ENCODE results near the gene SLC17A2. TPM values are rescaled to one million over a fixed set of nuclear protein-coding genes. Genes with fewer than 3 reads are reported as not detected.
A peak's percentile ranks its signal among the peaks of the same experiment; 100 is the strongest.

SLC17A2 gene
- total RNA-seq, 4 donors from 2014 or later: not detected

DNA sequence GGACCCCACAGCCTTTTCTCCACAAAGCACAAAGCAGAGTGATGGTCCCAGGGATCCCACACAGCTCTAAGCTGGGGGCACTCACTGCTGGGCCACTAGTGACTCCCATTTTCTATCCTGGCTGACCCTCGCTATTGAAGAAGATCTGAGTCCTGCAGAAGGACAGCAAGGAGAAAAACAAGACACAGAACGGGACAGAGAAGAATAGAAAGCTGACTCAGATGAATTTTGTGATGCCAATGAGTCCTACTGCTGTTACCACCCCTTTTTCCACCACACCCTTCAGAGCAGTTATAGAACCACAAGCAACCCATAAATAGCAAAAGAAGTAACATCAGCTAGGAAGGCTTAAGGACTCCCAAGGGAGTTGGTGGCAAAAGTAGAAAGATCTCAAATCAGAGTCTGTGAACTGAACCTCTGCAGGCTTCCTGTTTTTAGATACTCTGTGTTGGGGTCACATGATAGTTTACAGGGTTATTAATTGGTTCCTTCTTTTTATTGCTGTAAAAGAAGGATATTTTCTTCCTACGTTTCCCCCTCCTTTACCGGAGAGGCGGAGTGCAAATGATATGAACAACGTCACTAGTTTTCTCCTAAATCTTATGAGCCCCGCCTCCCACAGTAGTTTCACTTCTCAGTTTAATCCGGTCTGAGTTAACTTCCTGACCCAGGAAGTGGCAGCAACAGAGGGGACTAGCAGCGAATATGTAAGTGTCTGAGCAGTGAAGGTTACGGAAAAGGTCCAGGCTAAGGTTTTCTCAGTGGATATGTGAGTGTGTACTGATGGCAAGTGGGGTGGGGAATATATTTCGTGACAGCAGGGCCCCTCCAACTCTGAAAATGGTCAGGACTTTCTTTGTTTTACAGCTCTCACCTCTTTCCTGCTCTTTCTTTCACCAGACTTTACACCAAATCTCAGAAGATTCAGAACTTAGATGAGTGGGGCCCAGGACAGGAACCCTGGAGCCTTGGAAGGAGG is 31.9 kb upstream of the SLC17A2 start, which contains the start of gene TRIM38:
TSS of gene TRIM38 (plus strand) at position 654 of the 979 bp plus-strand sequence. CDS start 3,721 bp downstream, outside the sequence.
- Histone ChIP-seq H3K36me3 (peaks cover 0 to 23% (median 0%) of the 10 kb centered on the region in 3 donors), H3K27me3 (no peaks in the 10 kb centered on the region), H3K9me3 (no peaks in the 10 kb centered on the region), H3K4me1 (peaks cover 0 to 34% (median 16%) of the 10 kb centered on the region in 4 donors), H3K4me3 (peak within 1 kb of the TSS; percentile 55 to 72 (median 62)), H3K27ac (peak within 1 kb of the TSS; percentile 82 to 93 (median 90))
- DNase-seq: peak in 2 of 3 donors; percentile 95
- TF ChIP-seq CTCF (IDR thresholded peaks at IDR 0.05): no peak
- TF ChIP-seq POLR2A (IDR thresholded peaks at IDR 0.05): peak; percentile 91 to 95

DNA sequence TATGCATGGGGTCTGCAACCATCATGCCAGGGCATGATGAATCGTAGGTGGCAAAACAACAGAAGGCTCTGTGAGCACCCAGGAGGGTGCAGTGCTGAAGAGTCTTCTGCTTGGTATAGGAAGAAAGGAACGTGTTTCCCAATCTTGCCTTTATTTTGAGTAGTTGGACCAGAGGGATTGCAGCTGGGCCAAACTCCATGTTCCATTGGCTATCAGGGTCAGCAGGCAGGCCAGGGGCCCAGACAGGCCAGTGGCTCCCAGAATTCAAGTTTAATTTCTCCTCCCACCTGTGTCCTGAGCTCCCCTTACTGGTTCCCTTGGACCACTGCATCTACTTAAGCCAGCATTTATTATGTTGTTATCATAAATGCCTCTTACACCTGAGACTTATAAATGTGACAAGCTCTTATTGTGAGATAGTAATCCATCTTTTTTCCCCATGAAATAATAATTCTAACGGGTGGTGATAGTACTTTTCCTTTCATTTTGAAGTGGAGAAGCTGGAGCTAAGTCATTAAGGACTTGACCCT is 31.2 kb upstream of the SLC17A2 start:
- H3K9me3 ChIP-seq: no peaks in the 10 kb centered on the region
- no peak for DNase-seq
- peaks cover 0 to 27% (median 13%) of the 10 kb centered on the region in 4 donors for H3K4me1 ChIP-seq
- peaks cover 0 to 20% (median 0%) of the 10 kb centered on the region in 3 donors for H3K36me3 ChIP-seq
- H3K4me3 ChIP-seq: peak overlapping the region; percentile 55 to 72 (median 62)
- TF ChIP-seq CTCF (IDR thresholded peaks at IDR 0.05) (no peak), POLR2A (IDR thresholded peaks at IDR 0.05) (no peak)
- peak overlapping the region; percentile 82 to 93 (median 90) for H3K27ac ChIP-seq
- H3K27me3 ChIP-seq: no peaks in the 10 kb centered on the region

- TF ChIP-seq CTCF (IDR thresholded peaks at IDR 0.05): no peak
- TF ChIP-seq POLR2A (IDR thresholded peaks at IDR 0.05): no peak
Observed at GRCh38 chr6:25960734-25961133, 30.2 kb upstream of the SLC17A2 start.

GRCh38 chr6:25959890-25960536 is 29.5 kb upstream of the SLC17A2 start:
- no peak for DNase-seq
- Histone ChIP-seq H3K9me3 (no peaks in the 10 kb centered on the region), H3K27me3 (no peaks in the 10 kb centered on the region), H3K4me3 (no peak overlapping the region), H3K36me3 (peaks cover 0 to 4% (median 0%) of the 10 kb centered on the region in 3 donors), H3K4me1 (peaks cover 0 to 20% (median 9%) of the 10 kb centered on the region in 4 donors), H3K27ac (peak overlapping the region in 2 of 4 donors; percentile 7 to 58)
- TF ChIP-seq POLR2A (IDR thresholded peaks at IDR 0.05): no peak
- TF ChIP-seq CTCF (IDR thresholded peaks at IDR 0.05): no peak

More at GRCh38 chr6:25960734-25961133, 30.2 kb upstream of the SLC17A2 start:
- Histone ChIP-seq H3K36me3 (peaks cover 0 to 11% (median 0%) of the 10 kb centered on the region in 3 donors), H3K27me3 (no peaks in the 10 kb centered on the region), H3K27ac (peak overlapping the region in 2 of 4 donors; percentile 7 to 9), H3K4me3 (no peak overlapping the region), H3K9me3 (no peaks in the 10 kb centered on the region), H3K4me1 (peaks cover 0 to 25% (median 10%) of the 10 kb centered on the region in 4 donors)
- DNase-seq: no peak

DNA sequence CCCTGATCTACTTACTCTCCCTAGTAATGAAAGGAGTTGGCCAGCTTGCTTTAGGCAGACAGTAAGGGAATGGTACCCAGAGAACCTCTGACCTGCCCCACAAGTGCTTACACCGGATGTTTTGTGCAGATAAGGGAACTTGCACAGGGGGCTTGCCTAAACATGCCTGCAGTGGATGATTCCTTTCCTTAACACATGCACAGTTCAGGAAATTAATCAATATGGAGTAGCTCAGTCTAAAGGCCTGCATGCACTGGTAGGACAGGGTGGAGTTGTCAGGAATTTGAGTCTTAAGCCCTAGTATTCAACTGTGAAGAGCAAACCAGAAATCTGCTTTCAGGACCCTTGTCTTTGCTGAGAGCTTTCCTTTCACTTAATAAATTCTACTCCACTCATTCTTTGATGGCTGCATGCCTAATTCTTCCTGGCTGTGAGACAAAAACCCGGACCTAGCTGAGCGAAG is 28.2 kb upstream of the SLC17A2 start:
- no peak for DNase-seq
- Histone ChIP-seq H3K27ac (peak overlapping the region in 1 of 4 donors; percentile 10), H3K9me3 (no peaks in the 10 kb centered on the region), H3K4me3 (no peak overlapping the region), H3K27me3 (no peaks in the 10 kb centered on the region), H3K36me3 (no peaks in the 10 kb centered on the region), H3K4me1 (peaks cover 0 to 9% (median 4%) of the 10 kb centered on the region in 4 donors)
- TF ChIP-seq CTCF (IDR thresholded peaks at IDR 0.05): no peak
- TF ChIP-seq POLR2A (IDR thresholded peaks at IDR 0.05): no peak

All from Peyer's patch (tissue), 4 donors.